GM12878 (cell line): ENCODE measurements around the gene SCN7A.

Experiments used
- CTCF ChIP-seq, 3 experiments: IDR thresholded peaks in 2 of 3; conservative IDR thresholded peaks in 1 of 3; 2 replicates each; pipeline ENCODE4 v1.5.1; 2011; ENCODE audit warnings: low read depth in 3 of 3, low read length in 3 of 3, mild to moderate bottlenecking in 3 of 3, control low read depth in 2 of 3, moderate library complexity in 2 of 3, inconsistent platforms in 1 of 3, mixed read lengths in 1 of 3; ENCODE audit not compliant: control insufficient read depth in 2 of 3, insufficient read depth in 1 of 3; ENCODE audit errors: extremely low read depth in 1 of 3
- DPF2 ChIP-seq: fragments of 450-650 bp; IDR thresholded peaks from 2 replicates; pipeline ENCODE4 v1.6.1; 2017; ENCODE audit warnings: mild to moderate bottlenecking
- MAX ChIP-seq: IDR thresholded peaks from 2 replicates; pipeline ENCODE4 v1.6.1; 2012; ENCODE audit warnings: low read depth, low read length, improper control_type of control experiment
- REST ChIP-seq: IDR thresholded peaks from 2 replicates; pipeline ENCODE4 v1.6.1; 2012; ENCODE audit warnings: mild to moderate bottlenecking, low read depth, low read length

GRCh38 chr2:166360906-166361305, 133.1 kb downstream of the SCN7A start:
- TF ChIP-seq DPF2 = no peak
- TF ChIP-seq CTCF (IDR thresholded peaks at IDR 0.05 in 2 of 3, conservative IDR thresholded peaks at IDR 0.05 in 1 of 3; ENCODE audit: control insufficient read depth in 2 of 3, extremely low read depth in 1 of 3, insufficient read depth in 1 of 3, low read depth in 3 of 3, low read length in 3 of 3) = no peak
- TF ChIP-seq MAX = no peak
- no peak for TF ChIP-seq REST
